GM23338 (cell line): ENCODE data around the gene NUTM2F. TPM values are rescaled to one million over a fixed set of nuclear protein-coding genes. Genes with fewer than 3 reads are reported as not detected.
"Not testable (repeated sequence)": the region's sequence is repeated elsewhere in the genome, so short reads cannot be mapped to it uniquely, and the experiment has no call there.

Experiments used
- ATAC-seq: fragments of 200-7000 bp; cut with Tn5 transposase; 3 replicates; pipeline ENCODE4 v1.9.1; 2020
- DNase-seq: peaks from one replicate; pipeline ENCODE4 v3.0.0-alpha.2; 2015; ENCODE audit warnings: low spot score
- H2AFZ ChIP-seq: fragments of 200-600 bp; sonication (generic); 2 replicates; pipeline ENCODE4 v1.8.0; 2016; ENCODE audit warnings: antibody characterized with exemption, mild to moderate bottlenecking, moderate library complexity
- H3F3A ChIP-seq: fragments of 200-600 bp; sonication (generic); replicated peaks from 2 replicates; pipeline ENCODE4 v1.8.0; 2017; ENCODE audit warnings: antibody characterized with exemption, mixed run types, low read depth
- H3K27ac ChIP-seq: fragments of 200-600 bp; sonication (generic); 2 replicates; pipeline ENCODE4 v1.6.1; 2016; ENCODE audit warnings: low read depth
- H3K27me3 ChIP-seq: fragments of 200-600 bp; sonication (generic); 2 replicates; pipeline ENCODE4 v1.8.0; 2016; ENCODE audit warnings: mild to moderate bottlenecking, mixed run types, moderate library complexity; ENCODE audit not compliant: insufficient read depth
- H3K36me3 ChIP-seq: fragments of 200-600 bp; sonication (generic); 2 replicates; pipeline ENCODE4 v1.8.0; 2016; ENCODE audit warnings: mild to moderate bottlenecking; ENCODE audit not compliant: insufficient read depth
- H3K4me1 ChIP-seq: fragments of 200-600 bp; sonication (generic); 2 replicates; pipeline ENCODE4 v1.8.0; 2016; ENCODE audit warnings: mild to moderate bottlenecking, moderate library complexity; ENCODE audit not compliant: insufficient read depth
- H3K4me2 ChIP-seq: fragments of 200-600 bp; sonication (generic); 2 replicates; pipeline ENCODE4 v1.7.1; 2017; ENCODE audit warnings: mixed run types
- H3K4me3 ChIP-seq: fragments of 200-600 bp; sonication (generic); 2 replicates; pipeline ENCODE4 v1.6.1; 2016; ENCODE audit warnings: mixed run types
- H3K79me2 ChIP-seq: fragments of 200-600 bp; sonication (generic); replicated peaks from 2 replicates; pipeline ENCODE4 v1.8.0; 2017; ENCODE audit warnings: mild to moderate bottlenecking; ENCODE audit not compliant: insufficient read depth
- H3K9me2 ChIP-seq: fragments of 200-600 bp; sonication (generic); 2 replicates; pipeline ENCODE4 v1.8.0; 2017; ENCODE audit not compliant: insufficient read depth
- H4K20me1 ChIP-seq: fragments of 200-600 bp; sonication (generic); replicated peaks from 2 replicates; pipeline ENCODE4 v1.8.0; 2017; ENCODE audit warnings: mild to moderate bottlenecking; ENCODE audit not compliant: insufficient read depth
- H3K27ac Mint-ChIP-seq: 2 replicates; pipeline ENCODE4 v1.8.0; 2020; ENCODE audit warnings: inconsistent platforms, mild to moderate bottlenecking, moderate library complexity, mixed read lengths
- H3K27me3 Mint-ChIP-seq: 3 replicates; pipeline ENCODE4 v1.8.0; 2022; ENCODE audit warnings: low read depth, mild to moderate bottlenecking, moderate library complexity, mixed read lengths, inconsistent platforms; ENCODE audit not compliant: insufficient read depth, poor library complexity
- H3K36me3 Mint-ChIP-seq: 3 replicates; pipeline ENCODE4 v1.8.0; 2021; ENCODE audit warnings: low read depth, mild to moderate bottlenecking, inconsistent platforms, moderate library complexity, mixed read lengths
- H3K4me1 Mint-ChIP-seq: 3 replicates; pipeline ENCODE4 v1.8.0; 2020; ENCODE audit warnings: mild to moderate bottlenecking, inconsistent platforms, mixed read lengths
- H3K4me3 Mint-ChIP-seq: 3 replicates; pipeline ENCODE4 v1.8.0; 2021; ENCODE audit warnings: moderate library complexity, mild to moderate bottlenecking, inconsistent platforms, mixed read lengths
- H3K9me3 Mint-ChIP-seq: 3 replicates; pipeline ENCODE4 v1.8.0; 2020; ENCODE audit warnings: moderate library complexity, mild to moderate bottlenecking, inconsistent platforms, mixed read lengths
- polyA plus RNA-seq: library from polyadenylated mRNA; unstranded; fragments of >200 nt; fragmentation: Nextera tagmentation; extraction: Ambion mirVana; gene quantifications from 2 replicates; pipeline ENCODE4 v1.2.1, GENCODE V29; 2016
- total RNA-seq: library from RNA; depleted of rRNA; stranded (reverse); fragments of >200 nt; shearing (Covaris generic); gene quantifications from 2 replicates; pipeline ENCODE4 v1.2.3, GENCODE V29; 2014

The NUTM2F gene
- total and polyA plus RNA-seq, 2 experiments from 2014 or later: 0.19 to 0.45 TPM

DNA sequence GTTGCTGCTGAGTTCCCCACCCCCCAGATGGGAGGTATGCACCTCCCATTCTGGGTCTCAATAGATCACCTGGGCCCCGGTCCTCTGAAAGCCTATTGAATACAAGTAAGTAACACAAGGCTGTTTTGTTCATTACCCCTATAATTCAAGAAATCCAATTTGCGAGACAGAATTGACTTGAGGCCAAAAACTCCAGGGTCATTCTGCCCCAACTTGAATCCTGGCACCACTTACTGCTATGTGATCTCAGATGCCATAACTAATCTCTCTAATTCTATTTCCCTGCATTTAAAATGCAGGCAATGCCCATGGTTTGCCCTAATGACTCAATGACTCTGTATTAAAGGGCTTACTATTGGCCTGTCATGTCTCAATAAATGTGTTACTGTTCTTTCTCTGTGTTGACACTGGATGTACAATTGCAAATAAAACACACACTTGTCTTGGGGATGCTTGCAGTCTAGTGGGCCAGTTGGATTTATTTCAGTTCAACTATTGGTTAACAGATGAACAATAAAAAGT lies 35.7 kb upstream of the NUTM2F start:
- not testable (repeated sequence) for H3K9me2 ChIP-seq, ATAC-seq, DNase-seq, H3K27me3 ChIP-seq, H3K79me2 ChIP-seq, H4K20me1 ChIP-seq, H2AFZ ChIP-seq, H3K4me1 Mint-ChIP-seq, H3K9me3 Mint-ChIP-seq, H3K27ac Mint-ChIP-seq, H3K36me3 ChIP-seq, H3F3A ChIP-seq, H3K4me3 Mint-ChIP-seq, H3K4me3 ChIP-seq, H3K27ac ChIP-seq, H3K27me3 Mint-ChIP-seq, H3K36me3 Mint-ChIP-seq, H3K4me1 ChIP-seq, H3K4me2 ChIP-seq

DNA sequence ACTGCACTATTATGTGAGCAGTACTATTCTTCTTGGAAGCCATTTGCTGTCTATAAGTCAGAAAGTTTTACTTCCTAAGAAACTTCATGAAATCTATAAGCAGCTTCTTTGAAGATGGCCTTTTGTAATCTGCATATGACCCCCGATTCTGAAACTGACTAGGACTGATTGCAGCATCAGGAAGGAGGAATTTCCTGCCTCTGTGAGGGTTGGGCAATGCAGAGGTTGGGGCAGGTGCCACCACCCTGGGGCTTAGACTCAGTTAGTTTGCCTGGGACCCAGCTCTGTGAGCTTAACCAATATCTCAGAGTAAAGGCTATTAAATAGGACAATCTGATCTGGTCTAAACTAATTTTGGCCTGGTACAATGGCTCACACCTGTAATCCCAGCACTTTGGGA lies 28.7 kb upstream of the NUTM2F start:
- not testable (repeated sequence) for DNase-seq, H3K27me3 Mint-ChIP-seq, ATAC-seq, H3K4me1 ChIP-seq, H3K27ac Mint-ChIP-seq, H3K27me3 ChIP-seq, H3F3A ChIP-seq, H3K9me3 Mint-ChIP-seq, H3K9me2 ChIP-seq, H3K36me3 ChIP-seq, H3K4me3 ChIP-seq, H3K4me1 Mint-ChIP-seq, H3K27ac ChIP-seq, H2AFZ ChIP-seq, H3K4me2 ChIP-seq, H3K79me2 ChIP-seq, H4K20me1 ChIP-seq, H3K36me3 Mint-ChIP-seq, H3K4me3 Mint-ChIP-seq

DNA sequence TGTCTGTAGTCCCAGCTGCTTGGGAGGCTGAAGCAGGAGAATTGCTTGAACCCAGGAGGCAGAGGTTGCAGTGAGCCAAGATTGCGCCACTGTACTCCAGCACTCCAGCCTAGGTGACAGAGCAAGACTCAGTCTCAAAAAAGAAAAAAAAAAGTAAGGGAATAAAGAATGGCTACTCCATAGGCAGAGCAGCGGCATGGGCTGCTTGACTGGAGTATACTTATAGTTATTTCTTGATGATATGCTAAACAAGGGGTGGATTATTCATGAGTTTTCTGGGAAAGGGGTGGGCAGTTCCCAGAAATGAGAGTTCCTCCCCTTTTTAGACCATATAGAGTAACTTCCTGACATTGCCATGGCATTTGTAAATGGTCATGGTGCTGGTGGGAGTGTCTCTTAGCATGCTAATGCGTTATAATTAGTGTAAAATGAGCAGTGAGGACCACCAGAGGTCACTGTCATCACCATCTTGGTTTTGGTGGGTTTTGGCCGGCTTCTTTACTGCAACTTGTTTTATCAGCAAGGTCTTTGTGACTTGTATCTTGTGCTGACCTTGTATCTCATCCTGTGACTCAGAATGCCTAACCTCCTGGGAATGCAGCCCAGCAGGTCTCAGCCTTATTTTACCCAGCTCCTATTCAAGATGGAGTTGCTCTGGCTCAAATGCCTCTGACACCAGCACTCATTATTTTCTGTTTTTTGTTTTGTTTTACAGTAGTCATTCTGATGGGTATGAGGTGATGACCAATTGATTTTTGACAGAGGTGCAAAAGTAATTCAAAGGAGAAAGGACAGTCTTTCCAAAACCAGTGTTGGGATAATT lies 23.7 kb upstream of the NUTM2F start:
- H3K4me3 Mint-ChIP-seq, H3K27me3 ChIP-seq, H3K4me1 ChIP-seq, H3K4me1 Mint-ChIP-seq, H3K27ac Mint-ChIP-seq, H3K9me3 Mint-ChIP-seq, ATAC-seq, H3K9me2 ChIP-seq, H3F3A ChIP-seq, H3K36me3 ChIP-seq, H3K36me3 Mint-ChIP-seq, H4K20me1 ChIP-seq, H3K27ac ChIP-seq, H3K79me2 ChIP-seq, H3K4me3 ChIP-seq, H3K4me2 ChIP-seq, H2AFZ ChIP-seq, DNase-seq, H3K27me3 Mint-ChIP-seq: not testable (repeated sequence)

DNA sequence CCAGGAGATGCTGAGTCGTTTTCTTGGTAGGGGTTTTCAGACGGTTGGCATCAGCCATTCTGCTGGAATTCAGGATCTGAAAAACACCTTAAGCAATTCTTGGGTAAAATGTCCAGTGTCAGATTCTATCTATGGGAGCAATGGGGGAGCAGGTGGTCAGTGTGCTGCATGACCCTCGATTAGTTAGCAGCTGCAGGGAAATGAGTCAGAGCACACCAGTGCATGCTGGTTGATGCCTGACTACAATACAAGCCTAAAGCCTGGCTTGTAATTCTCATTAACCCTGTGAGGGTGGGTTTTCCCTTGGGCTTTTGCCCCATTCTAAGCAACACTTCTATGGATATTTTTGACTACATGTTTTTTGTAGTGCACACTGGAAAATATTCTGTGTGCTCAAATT lies 20.3 kb upstream of the NUTM2F start:
- H4K20me1 ChIP-seq, H3K9me2 ChIP-seq, H3K36me3 ChIP-seq, H3F3A ChIP-seq, H3K27ac ChIP-seq, H2AFZ ChIP-seq, H3K27ac Mint-ChIP-seq, H3K9me3 Mint-ChIP-seq, H3K27me3 ChIP-seq, H3K4me3 ChIP-seq, H3K36me3 Mint-ChIP-seq, DNase-seq, H3K79me2 ChIP-seq, H3K4me2 ChIP-seq, H3K4me1 Mint-ChIP-seq, ATAC-seq, H3K4me1 ChIP-seq, H3K4me3 Mint-ChIP-seq, H3K27me3 Mint-ChIP-seq: not testable (repeated sequence)

DNA sequence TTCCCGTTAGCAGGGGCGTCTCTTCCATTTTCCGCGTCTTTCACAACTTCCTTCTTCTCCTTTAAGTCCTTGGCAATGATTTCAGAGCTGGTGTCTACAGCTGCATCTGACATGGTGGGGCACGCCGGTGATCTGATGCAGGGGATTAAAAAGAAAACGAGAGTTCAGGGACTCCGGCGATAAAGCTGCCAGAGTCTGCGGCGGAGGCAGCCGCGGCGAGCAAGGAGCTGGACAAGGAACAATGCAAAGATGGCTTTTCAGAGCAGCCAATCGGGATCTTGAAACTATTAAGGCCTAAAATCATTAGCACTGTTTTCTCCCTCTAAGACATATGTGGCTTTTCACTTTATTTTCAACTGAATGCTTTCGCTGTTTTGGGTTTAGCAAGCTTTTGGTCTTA lies 19.0 kb upstream of the NUTM2F start:
- not testable (repeated sequence) for H3K4me1 ChIP-seq, H3K79me2 ChIP-seq, DNase-seq, H3K27me3 ChIP-seq, H2AFZ ChIP-seq, H3K27ac Mint-ChIP-seq, H3K4me3 Mint-ChIP-seq, ATAC-seq, H3K4me1 Mint-ChIP-seq, H3K9me2 ChIP-seq, H3F3A ChIP-seq, H3K36me3 Mint-ChIP-seq, H3K27me3 Mint-ChIP-seq, H3K4me2 ChIP-seq, H3K27ac ChIP-seq, H3K9me3 Mint-ChIP-seq, H3K36me3 ChIP-seq, H4K20me1 ChIP-seq, H3K4me3 ChIP-seq

DNA sequence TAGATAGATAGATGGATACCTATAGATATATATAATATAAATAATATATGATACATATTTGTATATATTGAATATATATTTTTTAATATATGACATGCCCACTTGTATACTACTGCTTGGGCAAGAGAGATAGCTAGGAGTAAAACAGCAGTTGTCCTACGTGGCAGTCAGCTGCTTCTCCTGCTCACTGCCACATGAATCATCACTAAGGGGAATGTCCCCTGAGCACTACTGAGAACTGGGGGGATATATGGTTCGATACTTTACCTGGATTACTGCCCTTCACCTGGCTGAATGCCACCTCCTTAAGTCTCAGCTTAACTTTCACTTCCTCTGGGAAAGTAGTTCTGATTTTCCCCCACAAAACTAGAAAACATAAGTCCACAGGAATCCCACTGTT lies 13.3 kb upstream of the NUTM2F start:
- H3K36me3 ChIP-seq, H3K9me2 ChIP-seq, H2AFZ ChIP-seq, H3K27me3 ChIP-seq, H3F3A ChIP-seq, H3K4me1 Mint-ChIP-seq, DNase-seq, H3K79me2 ChIP-seq, H3K4me2 ChIP-seq, H3K27ac Mint-ChIP-seq, H3K4me1 ChIP-seq, ATAC-seq, H3K9me3 Mint-ChIP-seq, H4K20me1 ChIP-seq, H3K27ac ChIP-seq, H3K4me3 ChIP-seq, H3K4me3 Mint-ChIP-seq, H3K27me3 Mint-ChIP-seq, H3K36me3 Mint-ChIP-seq: not testable (repeated sequence)
